ENCODE data around the gene SURF6. TPM values are rescaled to one million over a fixed set of nuclear protein-coding genes. Genes with fewer than 3 reads are reported as not detected.
"Not testable (repeated sequence)": the region's sequence is repeated elsewhere in the genome, so short reads cannot be mapped to it uniquely, and the experiment has no call there.

SURF6 gene
- total RNA-seq, 1 donor from 2014 or later = 19.0 TPM

- intact Hi-C loops (cut with micrococcal nuclease) = no loop called here
Measured at GRCh38 chr9:133331221-133331620, 4.8 kb downstream of the SURF6 start.

GRCh38 chr9:133329306-133330156, 6.5 kb downstream of the SURF6 start:
- intact Hi-C loops (cut with micrococcal nuclease) = loop anchor here (2.0 to 10.0 kb wide), 2 partner anchors 85 to 143 kb away; no protein-coding TSS in a partner anchor

DNA sequence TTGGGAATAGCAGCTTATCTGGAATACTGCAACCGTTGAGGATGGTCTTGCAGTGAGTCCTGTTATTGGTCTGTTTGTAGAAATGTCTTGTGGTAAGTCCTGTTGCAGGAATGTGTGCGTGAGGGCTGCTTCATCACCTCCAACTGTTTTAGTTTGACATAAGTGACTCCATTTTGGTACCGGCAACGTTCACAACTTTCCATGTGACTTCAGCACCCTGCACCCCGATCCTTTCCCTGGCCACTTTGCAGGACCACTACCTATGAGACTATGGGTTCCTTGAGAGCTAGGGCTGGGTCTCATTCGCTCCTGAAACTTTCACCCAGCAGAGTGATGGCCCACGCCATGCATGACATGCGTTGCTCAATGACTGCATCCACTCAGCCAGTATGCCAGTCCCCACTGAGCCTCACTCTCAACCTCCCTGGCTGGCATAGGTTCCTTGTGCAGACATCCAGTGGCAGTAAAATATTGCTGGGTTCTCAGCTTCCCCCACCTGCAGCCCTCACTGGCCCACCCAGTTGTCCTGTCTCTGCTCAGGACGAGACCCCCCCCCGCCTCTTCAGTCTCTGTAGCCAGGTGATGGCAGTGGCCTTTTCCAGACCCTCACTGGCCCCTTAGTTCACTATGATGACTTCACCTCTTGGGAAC, 8.0 kb downstream of the SURF6 start:
- intact Hi-C loops (cut with micrococcal nuclease) = loop anchor here (2.0 to 10.0 kb wide), 2 partner anchors 83 to 141 kb away; no protein-coding TSS in a partner anchor

DNA sequence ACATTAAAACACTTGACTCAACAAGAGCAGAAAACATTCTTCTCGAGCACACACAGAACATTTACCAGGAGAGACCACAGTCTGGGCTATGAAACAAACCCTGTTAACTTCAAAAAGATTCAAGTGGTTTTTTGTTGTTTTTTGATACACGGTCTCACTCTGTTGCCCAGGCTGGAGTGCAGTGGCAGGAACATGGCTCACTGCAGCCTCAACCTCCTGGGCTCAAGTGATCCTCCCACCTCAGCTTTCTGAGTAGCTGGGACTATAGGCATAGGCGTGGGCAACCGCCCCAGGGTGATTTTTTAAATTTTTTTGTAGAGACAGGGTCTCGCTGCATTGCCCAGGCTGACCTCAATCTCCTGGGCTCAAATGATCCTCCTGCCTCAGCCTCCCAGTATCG, 9.0 kb downstream of the SURF6 start:
- intact Hi-C loops (cut with micrococcal nuclease) = loop anchor here (10.0 kb wide), 1 partner anchor 82 kb away; no protein-coding TSS in a partner anchor

- intact Hi-C loops (cut with micrococcal nuclease) = loop anchor here (10.0 kb wide), 1 partner anchor 79 kb away; no protein-coding TSS in a partner anchor
Measured at GRCh38 chr9:133323991-133324703, 11.8 kb downstream of the SURF6 start.

DNA sequence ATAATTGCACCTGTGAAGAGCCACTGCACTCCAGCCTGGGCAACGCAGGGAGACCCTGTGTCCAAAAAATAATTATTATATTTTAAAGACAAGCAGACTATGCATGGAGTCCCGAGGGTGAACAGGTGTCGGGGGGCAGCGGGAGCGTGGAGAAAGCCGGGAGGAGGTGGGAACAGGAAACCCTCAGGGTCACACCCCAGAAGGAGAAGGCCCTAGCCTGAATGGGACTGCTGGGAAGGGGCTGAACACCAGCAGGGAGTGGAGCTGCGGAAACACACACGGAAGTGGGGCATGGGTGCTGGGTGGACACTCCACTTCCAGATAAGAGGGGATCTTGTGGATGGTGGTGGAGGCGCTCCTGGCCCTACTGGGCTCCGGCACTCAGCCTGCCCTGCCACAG, 12.8 kb downstream of the SURF6 start:
- intact Hi-C loops (cut with micrococcal nuclease) = loop anchor here (10.0 kb wide), 1 partner anchor 78 kb away; no protein-coding TSS in a partner anchor

DNA sequence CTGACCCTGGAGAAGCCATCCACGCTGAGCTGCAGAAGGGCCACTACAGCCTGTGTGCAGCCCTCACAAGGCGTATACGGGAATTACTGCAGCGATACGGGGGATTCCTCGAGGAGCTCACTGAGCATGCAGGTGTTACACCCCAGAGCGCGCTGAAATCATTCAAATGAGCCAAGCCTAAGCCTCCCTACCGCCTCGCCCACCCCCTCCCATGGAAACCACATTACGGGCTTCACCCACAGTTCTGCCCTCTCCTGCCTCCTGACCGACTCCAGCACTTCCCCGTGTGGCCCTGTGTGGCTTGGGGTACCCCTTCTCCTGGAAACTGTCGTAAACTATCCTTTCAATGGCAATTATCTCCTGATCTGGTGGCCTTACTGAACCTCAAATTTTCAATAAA, 13.3 kb downstream of the SURF6 start:
- intact Hi-C loops (cut with micrococcal nuclease) = loop anchor here (10.0 kb wide), 1 partner anchor 78 kb away; no protein-coding TSS in a partner anchor

DNA sequence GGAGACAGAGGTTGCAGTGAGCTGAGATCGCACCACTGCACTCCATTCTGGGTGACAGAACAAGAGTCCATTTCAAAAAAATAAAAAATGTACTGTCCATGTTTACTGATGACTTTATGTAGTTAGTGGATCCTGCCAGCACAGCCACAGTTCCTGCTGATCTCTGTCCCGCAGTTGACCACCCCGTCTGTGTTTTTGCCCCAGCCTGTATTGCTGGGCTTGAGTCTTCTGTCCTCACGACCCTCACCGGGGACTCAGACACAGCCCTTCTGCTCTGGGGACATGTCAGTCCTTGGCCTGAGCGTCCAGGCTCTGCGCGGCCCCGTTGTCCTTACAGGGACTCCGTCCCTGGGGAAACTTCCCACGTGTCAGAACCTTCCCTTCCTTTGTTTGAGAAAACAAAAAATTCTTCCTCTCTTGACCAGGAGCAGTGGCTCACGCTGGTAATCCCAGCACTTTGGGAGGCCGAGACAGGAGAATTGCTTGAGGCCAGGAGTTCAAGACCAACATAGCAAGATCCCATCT, 14.5 kb downstream of the SURF6 start:
- intact Hi-C loops (cut with micrococcal nuclease) = loop anchor here (10.0 kb wide), 1 partner anchor 77 kb away; no protein-coding TSS in a partner anchor

DNA sequence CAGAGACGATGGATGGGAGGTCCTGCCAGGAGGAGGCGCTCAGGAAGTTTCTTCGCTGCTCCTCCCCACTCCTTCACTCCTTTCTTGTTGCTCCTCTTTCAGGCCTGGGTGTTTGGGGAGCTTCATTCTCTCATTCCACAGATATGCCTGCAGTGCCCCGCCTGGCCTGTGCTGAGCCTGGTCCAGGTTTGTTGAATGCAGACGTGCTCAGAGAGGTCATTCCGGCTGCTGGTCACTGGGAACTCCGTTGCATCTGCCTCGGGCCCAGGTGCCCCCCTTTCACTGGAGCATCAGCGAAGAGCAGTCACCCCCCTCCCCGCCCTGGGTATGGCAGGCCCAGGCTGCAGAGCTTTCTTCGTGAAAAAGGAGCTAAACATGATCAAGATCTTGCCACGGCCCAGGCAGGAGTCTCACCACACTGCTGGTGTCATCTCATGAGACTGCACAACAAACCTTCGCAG, 15.5 kb downstream of the SURF6 start:
- intact Hi-C loops (cut with micrococcal nuclease) = loop anchor here (10.0 kb wide), 1 partner anchor 76 kb away; no protein-coding TSS in a partner anchor

- intact Hi-C loops (cut with micrococcal nuclease) = not testable (repeated sequence)
Measured at GRCh38 chr9:133317551-133317950, 18.4 kb downstream of the SURF6 start.

DNA sequence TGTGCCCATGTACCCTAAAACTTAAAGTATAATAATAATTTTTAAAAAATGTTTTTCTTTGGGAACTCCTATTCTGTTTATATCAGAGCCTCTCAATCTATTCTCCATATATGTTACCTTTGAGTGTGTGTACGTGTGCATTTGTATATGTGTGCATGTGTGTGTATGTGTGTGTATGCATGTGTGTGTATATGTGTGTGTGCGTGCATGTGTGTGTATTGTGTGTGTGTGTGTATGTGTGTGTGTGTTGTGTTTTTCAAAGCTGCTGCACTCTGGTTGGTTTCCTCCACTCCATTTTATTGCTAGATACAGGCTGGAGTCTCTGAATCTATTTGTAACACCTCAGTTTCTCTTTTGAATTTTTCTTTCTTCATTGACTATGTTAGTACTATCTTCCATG, 20.0 kb downstream of the SURF6 start:
- intact Hi-C loops (cut with micrococcal nuclease) = no loop called here

DNA sequence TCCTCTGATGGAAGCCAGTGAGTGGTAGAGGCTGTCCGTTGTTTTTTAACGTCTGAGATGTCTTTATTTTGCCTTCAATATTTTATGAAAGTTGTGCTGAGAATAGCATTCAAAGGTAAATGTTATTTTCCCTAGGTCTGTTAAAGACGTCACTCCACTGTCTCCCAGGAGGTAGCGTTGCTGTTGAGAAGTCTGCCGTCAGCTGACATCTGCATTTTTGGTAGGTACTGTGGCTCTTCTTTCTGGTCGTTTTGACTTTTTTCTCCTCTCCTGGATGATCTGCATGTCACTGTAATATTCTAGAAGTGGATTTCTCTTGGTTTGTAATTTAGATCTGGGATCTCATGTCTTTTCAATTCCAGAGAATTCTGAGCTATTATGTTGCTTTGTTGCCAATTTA, 26.4 kb downstream of the SURF6 start:
- intact Hi-C loops (cut with micrococcal nuclease) = no loop called here

GRCh38 chr9:133307301-133307700, 28.7 kb downstream of the SURF6 start:
- intact Hi-C loops (cut with micrococcal nuclease) = no loop called here

- intact Hi-C loops (cut with micrococcal nuclease) = no loop called here
Measured at GRCh38 chr9:133306242-133307204, 29.5 kb downstream of the SURF6 start.

- intact Hi-C loops (cut with micrococcal nuclease) = no loop called here
Measured at GRCh38 chr9:133305731-133306130, 30.3 kb downstream of the SURF6 start.

DNA sequence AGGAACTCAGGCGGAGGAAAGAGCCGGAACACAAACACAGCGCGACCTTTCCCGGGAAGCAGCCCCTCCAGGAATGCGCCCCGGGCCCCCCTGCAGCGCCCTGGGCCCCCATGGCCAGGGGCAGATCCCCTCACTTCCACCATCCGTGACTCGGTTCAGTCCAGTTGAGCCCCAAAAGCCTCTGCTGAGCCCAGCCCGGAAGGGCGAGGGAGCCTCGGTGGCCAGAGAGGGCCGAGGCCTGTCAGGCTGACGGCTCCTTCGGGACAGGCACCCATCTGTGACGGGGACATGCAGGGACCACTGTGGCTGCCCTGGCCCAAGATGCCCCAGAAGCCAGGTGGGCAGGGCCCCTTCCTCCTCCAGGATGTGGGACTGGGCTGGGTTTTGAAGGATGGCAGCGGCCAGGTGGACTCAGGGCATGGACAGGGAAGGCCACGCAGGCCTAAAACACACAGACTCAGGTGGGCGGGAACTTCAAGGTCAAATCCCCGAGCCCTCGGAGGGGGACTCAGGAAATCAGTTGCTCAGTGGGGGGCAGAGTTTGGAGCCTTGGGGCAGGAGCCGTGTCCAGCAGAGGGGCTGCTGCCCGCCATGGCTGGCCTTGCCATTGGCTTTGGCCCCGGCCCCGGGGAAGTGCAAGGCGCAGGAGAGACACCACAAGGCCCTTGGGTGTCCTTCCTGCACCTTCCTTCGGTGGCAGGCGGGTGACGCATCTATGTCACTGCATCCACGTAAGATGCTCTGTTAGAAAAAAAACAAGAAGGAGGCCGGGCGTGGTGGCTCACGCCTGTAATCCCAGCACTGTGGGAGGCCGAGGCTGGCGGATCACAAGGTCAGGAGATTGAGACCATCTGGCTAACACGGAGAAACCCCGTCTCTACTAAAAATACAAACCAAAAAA, 31.3 kb downstream of the SURF6 start:
- intact Hi-C loops (cut with micrococcal nuclease) = no loop called here

DNA sequence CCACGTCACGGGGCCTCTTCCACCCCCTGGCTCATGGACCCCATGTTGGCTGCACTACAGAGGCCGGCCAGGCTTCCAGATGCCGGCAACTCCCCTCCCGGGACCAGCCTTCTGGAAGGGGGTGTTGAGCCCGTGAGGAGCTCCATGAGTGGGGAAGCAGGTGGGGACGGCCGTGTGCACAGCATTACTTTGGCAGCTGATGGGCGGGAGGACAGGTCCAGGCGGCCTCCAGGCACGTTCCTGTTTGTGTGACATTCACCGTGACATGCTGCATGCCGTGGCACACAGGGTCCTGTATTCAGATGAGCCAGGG, 31.9 kb downstream of the SURF6 start:
- intact Hi-C loops (cut with micrococcal nuclease) = no loop called here

GRCh38 chr9:133303266-133304157, 32.5 kb downstream of the SURF6 start:
- intact Hi-C loops (cut with micrococcal nuclease) = no loop called here
